ENCODE data around the gene KIAA0319L. TPM values are rescaled to one million over a fixed set of nuclear protein-coding genes. Genes with fewer than 3 reads are reported as not detected.

The KIAA0319L gene
- total and polyA plus RNA-seq, 8 donors = 76.5 to 106 (median 92.6) TPM

DNA sequence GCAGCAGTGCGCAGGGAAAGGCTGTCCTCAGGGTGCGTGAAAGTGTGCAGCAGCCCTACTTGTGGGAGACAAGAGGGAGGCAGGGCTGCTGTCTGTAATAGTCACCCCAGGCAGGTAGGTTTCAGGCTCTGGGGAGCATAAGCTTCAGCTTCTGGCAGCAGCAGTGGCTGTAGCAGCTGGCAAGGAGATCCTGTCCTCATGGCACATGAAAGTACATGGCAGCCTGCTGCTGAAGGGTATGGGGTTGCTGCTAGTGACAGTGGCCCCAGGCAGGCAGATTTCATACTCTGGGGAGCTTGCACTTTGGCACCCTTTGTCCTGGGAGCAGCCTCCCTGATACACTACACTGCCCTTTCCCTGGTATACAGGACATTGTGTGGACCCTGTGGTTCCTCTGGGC is 26.3 kb downstream of the KIAA0319L start:
- TF ChIP-seq, protein P1, sequence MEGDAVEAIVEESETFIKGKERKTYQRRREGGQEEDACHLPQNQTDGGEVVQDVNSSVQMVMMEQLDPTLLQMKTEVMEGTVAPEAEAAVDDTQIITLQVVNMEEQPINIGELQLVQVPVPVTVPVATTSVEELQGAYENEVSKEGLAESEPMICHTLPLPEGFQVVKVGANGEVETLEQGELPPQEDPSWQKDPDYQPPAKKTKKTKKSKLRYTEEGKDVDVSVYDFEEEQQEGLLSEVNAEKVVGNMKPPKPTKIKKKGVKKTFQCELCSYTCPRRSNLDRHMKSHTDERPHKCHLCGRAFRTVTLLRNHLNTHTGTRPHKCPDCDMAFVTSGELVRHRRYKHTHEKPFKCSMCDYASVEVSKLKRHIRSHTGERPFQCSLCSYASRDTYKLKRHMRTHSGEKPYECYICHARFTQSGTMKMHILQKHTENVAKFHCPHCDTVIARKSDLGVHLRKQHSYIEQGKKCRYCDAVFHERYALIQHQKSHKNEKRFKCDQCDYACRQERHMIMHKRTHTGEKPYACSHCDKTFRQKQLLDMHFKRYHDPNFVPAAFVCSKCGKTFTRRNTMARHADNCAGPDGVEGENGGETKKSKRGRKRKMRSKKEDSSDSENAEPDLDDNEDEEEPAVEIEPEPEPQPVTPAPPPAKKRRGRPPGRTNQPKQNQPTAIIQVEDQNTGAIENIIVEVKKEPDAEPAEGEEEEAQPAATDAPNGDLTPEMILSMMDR (IDR thresholded peaks at IDR 0.05) = no peak
- Histone ChIP-seq H3K27me3 (no peaks in the 10 kb centered on the region), H3K27ac (no peak overlapping the region), H3K4me1 (peaks cover 7 to 8% of the 10 kb centered on the region in 2 donors), H3K4me3 (no peak overlapping the region), H3K36me3 (peaks cover 0 to 17% of the 10 kb centered on the region in 2 donors), H3K9me3 (peaks cover 0 to 5% of the 10 kb centered on the region in 2 donors)
- intact Hi-C loops (cut with DNase I) = no loop called here
- ATAC-seq (no peak), DNase-seq (no peak)

DNA sequence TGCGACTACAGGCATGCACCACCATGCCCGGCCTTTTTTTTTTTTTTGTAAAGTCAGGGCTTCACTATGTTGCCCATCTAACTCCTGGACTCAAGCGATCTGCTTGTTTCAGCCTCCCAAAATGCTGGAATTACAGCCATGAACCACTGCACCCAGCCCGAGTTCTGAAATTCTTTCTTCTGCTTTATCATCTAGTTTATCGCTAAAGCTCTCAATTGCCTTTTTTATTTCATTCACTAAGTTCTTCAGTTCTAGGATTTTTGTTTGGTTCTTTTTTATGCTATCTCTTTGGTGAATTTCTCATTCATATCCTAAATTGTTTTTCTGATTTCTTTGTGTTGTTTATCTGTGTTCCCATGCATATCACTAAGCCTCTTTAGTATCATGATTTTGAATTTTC is 27.0 kb downstream of the KIAA0319L start:
- peaks cover 0 to 17% of the 10 kb centered on the region in 2 donors for H3K36me3 ChIP-seq
- H3K27me3 ChIP-seq = no peaks in the 10 kb centered on the region
- ATAC-seq (no peak), DNase-seq (no peak)
- no peak overlapping the region for H3K4me3 ChIP-seq
- TF ChIP-seq, protein P1 (IDR thresholded peaks at IDR 0.05) = no peak
- H3K9me3 ChIP-seq = peaks cover 0 to 5% of the 10 kb centered on the region in 2 donors
- H3K27ac ChIP-seq = no peak overlapping the region
- intact Hi-C loops (cut with DNase I) = no loop called here
- peaks cover 7 to 8% of the 10 kb centered on the region in 2 donors for H3K4me1 ChIP-seq

DNA sequence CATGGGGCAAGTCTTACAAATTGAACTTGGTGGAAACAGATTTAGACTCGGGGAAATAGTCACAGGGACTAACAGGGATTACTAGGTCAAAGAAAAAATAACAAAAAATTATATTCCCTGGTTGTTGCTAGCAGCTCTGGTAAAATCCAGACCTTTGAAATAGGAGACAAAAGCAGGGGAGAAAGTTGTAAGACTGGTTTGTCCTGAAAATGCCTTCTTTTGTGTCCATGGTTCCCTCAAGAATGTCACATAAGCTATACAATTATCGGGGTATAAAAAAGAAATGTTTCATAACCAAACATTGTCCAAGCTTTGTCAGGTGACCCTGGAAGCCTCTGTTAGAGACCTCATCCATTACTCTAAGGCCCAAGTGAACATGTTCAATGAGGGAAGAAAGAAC is 33.1 kb downstream of the KIAA0319L start:
- intact Hi-C loops (cut with DNase I) = no loop called here
- ATAC-seq = peak; percentile 27
- TF ChIP-seq, protein P1 (IDR thresholded peaks at IDR 0.05) = no peak
- Histone ChIP-seq H3K4me3 (no peak overlapping the region), H3K27me3 (no peaks in the 10 kb centered on the region), H3K27ac (no peak overlapping the region), H3K9me3 (no peaks in the 10 kb centered on the region), H3K4me1 (no peaks in the 10 kb centered on the region), H3K36me3 (no peaks in the 10 kb centered on the region)
- DNase-seq = peak in 1 of 4 donors; percentile 57

DNA sequence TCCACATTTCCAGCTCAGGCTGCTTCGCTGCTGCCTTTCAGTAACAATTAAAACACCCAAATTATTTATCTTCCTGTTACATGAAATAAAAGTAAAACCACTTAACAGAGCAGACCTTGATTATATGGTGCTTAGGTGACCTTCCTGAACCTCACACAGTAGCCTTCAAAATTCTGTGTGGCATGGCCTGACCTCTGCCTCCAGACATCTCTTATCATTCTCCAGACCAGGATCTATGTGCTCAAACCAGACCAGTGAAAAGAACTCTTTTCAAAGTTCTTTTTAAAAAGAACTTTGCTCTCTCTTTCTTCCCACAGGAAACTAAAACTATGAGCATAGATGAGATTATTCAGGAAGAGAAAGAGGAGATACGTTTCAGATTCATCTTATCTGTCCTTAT is 37.8 kb downstream of the KIAA0319L start:
- TF ChIP-seq, protein P1 (IDR thresholded peaks at IDR 0.05) = no peak
- Histone ChIP-seq H3K9me3 (peaks cover 0 to 18% of the 10 kb centered on the region in 2 donors), H3K27me3 (no peaks in the 10 kb centered on the region), H3K36me3 (no peaks in the 10 kb centered on the region), H3K4me1 (no peaks in the 10 kb centered on the region), H3K4me3 (no peak overlapping the region), H3K27ac (no peak overlapping the region)
- intact Hi-C loops (cut with DNase I) = no loop called here
- ATAC-seq (no peak), DNase-seq (no peak)

DNA sequence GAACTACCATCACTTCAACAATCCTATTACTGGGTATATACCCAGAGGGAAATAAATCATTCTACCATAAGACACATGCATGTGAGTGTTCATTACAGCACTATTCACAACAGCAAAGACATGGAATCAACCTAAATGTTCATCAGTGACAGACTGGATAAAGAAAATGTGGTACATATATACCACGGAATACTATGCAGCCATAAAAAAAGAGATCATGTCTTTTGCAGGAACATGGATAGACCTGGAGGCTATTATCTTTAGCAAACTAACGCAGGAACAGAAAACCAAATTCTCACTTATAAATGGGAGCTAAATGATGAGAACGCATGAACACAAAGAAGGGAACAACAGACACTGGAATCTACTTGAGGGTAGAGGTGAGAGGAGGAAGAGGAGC is 39.0 kb downstream of the KIAA0319L start:
- no peak for DNase-seq
- intact Hi-C loops (cut with DNase I) = no loop called here
- TF ChIP-seq, protein P1 (IDR thresholded peaks at IDR 0.05) = no peak

More for the DNA sequence above, 39.0 kb downstream of the KIAA0319L start:
- Histone ChIP-seq H3K4me3 (no peak overlapping the region), H3K27ac (no peak overlapping the region), H3K27me3 (no peaks in the 10 kb centered on the region), H3K4me1 (no peaks in the 10 kb centered on the region), H3K36me3 (no peaks in the 10 kb centered on the region), H3K9me3 (peaks cover 0 to 18% of the 10 kb centered on the region in 2 donors)
- no peak for ATAC-seq
